Retinal pigment epithelial cell (primary cell): ENCODE measurements around the gene PLEKHH1.

Source experiments
- DNase-seq: peaks from one replicate; pipeline ENCODE4 v3.0.0-alpha.2; 2010; ENCODE audit warnings: low read depth
- H3K4me3 ChIP-seq: 2 replicates; pipeline ENCODE4 v1.5.1; 2011; ENCODE audit warnings: mild to moderate bottlenecking, low read length, control low read depth, moderate library complexity
- TF ChIP-seq, protein P1 (sequence below): conservative IDR thresholded peaks from 2 replicates; pipeline ENCODE4 v1.5.1; 2011; ENCODE audit warnings: low read depth, low read length, control low read depth, inconsistent platforms

Gene PLEKHH1

GRCh38 chr14:67532998-67533753 lies at the start of gene PLEKHH1:
Gene PLEKHH1 (plus strand): TSS chr14:67533290. CDS start chr14:67541868, 8,578 bp downstream.
- TF ChIP-seq, protein P1, sequence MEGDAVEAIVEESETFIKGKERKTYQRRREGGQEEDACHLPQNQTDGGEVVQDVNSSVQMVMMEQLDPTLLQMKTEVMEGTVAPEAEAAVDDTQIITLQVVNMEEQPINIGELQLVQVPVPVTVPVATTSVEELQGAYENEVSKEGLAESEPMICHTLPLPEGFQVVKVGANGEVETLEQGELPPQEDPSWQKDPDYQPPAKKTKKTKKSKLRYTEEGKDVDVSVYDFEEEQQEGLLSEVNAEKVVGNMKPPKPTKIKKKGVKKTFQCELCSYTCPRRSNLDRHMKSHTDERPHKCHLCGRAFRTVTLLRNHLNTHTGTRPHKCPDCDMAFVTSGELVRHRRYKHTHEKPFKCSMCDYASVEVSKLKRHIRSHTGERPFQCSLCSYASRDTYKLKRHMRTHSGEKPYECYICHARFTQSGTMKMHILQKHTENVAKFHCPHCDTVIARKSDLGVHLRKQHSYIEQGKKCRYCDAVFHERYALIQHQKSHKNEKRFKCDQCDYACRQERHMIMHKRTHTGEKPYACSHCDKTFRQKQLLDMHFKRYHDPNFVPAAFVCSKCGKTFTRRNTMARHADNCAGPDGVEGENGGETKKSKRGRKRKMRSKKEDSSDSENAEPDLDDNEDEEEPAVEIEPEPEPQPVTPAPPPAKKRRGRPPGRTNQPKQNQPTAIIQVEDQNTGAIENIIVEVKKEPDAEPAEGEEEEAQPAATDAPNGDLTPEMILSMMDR = no peak
- H3K4me3 ChIP-seq = peak within 1 kb of the TSS; percentile 61
- DNase-seq = no peak

- no peak overlapping the region for H3K4me3 ChIP-seq
- no peak for DNase-seq
- TF ChIP-seq, protein P1 = no peak
These were observed 49.4 kb upstream of the PLEKHH1 start for GRCh38 chr14:67483579-67484285.

GRCh38 chr14:67485501-67486095 lies 47.5 kb upstream of the PLEKHH1 start:
- TF ChIP-seq, protein P1 = no peak
- no peak for DNase-seq
- H3K4me3 ChIP-seq = no peak overlapping the region

DNA sequence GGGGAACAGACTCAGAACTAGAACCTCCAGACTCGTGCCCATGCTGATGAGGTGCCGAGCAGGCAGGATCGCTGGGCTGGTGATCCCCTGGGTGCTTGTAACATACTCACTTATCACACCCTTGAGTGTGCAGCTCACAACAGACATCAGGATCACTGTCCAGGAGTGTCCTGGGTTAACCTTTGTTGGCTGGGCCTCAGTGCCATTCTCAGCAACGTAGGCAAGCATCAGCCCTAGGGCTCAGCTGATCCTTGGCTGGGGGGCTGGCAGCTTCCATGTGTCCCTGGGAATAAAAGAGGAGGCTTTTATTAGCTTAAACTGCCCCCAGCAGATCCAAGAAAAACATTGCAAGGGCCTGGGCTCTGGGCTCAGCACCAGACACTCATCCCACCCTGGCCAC lies 46.2 kb upstream of the PLEKHH1 start:
- DNase-seq = no peak
- H3K4me3 ChIP-seq = no peak overlapping the region
- TF ChIP-seq, protein P1 = no peak

DNA sequence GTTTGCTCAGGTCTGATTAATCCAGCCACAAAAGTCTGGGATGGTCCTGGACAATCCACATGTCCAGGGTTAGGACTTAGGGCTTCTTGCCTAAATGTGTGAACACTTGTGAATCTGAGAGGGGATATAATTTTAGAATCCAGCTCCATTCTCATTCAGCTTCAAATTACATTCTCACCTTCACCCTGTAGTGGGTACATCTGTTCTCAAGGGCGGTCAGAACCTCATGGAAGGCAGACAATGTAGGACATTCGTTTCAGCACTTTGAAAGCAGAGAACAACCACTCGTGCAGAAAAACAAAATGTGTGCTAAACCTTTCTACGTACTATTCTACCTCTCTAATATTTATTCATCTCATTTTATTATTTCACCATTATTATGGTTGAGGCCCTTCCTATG lies 45.8 kb upstream of the PLEKHH1 start:
- TF ChIP-seq, protein P1 = no peak
- H3K4me3 ChIP-seq = no peak overlapping the region
- no peak for DNase-seq

DNA sequence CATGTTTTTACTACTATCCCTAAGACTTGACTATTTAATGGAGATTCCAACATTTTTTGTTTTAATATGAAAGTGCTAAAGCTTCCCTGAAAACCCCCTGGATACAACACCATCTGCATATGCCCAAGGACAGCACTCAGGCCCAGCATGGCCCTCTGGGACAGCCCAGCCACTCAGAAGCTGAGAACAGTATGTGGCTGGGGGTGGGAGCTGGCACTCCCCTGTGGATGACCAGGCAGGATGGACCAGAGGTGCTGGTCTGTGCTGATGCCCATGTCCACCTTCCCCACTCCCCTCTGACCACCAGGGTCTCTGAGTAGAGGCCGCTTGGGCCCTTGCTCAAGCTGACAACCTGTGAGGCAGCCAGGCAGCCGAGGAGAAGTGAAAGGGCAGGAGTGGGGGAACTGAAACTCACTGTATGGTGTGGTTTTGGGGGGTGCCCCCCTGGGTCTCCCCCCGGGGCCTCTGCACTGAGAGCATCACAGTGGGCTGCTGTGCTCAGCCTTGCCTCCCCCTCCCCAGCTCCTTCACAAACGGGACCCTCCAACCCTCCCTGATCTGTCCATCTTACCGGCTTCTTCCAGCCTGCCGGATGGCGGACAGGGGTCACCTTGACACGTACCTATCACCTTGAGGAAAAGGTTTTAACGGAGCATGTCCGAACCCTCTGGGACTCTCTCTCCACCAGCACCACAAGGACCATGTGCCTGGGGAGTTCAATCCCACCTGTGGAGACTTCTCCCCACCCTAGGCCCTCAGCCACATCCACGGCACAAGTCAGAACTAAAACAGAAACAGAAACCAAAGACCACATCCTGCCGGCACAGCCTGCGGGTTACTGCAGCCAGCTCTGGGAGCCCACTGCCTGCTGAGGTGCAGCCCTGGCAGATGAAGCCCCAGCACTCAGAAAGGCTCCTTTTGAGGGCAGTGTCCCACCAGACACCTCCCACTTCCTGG lies 44.9 kb upstream of the PLEKHH1 start, which contains the start of gene TMEM229B:
TMEM229B (minus strand) TSS at position 785 of the 957 bp plus-strand sequence. CDS start 14,798 bp downstream, outside the sequence.
- TF ChIP-seq, protein P1 = no peak
- no peak within 1 kb of the TSS for H3K4me3 ChIP-seq
- DNase-seq = no peak
